ENCODE results near the gene THRAP3. TPM values are rescaled to one million over a fixed set of nuclear protein-coding genes. Genes with fewer than 3 reads are reported as not detected.

Gene THRAP3
- total and polyA plus RNA-seq, 9 of the 15 experiments (the other 6 are each of a cell fraction or from before 2014, with no cell fraction given): 66.2 to 135 (median 113) TPM

DNA sequence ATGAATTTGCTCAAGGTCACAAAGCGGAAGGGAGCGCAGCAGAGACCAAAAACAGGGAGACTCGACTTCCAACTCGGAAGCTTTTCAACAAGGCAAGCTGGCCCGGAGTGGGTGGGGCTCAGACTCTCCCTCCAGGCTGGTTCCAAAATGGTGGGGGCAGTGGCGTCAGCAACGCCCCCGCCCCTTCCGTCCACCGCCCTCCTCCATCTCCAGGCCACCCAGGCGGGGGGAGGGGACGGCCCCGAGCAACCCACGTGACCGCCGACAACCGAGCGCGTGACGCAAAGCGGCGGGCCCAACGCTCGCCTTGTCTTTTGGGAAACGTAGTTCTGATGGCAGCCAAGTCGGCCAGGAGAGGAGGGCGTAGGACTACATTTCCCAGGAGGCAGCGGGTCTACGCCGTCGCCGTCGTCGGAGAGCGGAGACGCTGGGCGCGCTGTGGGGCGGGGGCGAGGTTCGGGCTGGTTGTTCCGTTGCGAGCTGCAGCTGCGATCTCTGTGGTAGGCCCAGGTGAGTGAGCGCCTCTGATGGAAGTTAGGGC is at the start of gene THRAP3 (continued):
- TF ChIP-seq, protein P1, sequence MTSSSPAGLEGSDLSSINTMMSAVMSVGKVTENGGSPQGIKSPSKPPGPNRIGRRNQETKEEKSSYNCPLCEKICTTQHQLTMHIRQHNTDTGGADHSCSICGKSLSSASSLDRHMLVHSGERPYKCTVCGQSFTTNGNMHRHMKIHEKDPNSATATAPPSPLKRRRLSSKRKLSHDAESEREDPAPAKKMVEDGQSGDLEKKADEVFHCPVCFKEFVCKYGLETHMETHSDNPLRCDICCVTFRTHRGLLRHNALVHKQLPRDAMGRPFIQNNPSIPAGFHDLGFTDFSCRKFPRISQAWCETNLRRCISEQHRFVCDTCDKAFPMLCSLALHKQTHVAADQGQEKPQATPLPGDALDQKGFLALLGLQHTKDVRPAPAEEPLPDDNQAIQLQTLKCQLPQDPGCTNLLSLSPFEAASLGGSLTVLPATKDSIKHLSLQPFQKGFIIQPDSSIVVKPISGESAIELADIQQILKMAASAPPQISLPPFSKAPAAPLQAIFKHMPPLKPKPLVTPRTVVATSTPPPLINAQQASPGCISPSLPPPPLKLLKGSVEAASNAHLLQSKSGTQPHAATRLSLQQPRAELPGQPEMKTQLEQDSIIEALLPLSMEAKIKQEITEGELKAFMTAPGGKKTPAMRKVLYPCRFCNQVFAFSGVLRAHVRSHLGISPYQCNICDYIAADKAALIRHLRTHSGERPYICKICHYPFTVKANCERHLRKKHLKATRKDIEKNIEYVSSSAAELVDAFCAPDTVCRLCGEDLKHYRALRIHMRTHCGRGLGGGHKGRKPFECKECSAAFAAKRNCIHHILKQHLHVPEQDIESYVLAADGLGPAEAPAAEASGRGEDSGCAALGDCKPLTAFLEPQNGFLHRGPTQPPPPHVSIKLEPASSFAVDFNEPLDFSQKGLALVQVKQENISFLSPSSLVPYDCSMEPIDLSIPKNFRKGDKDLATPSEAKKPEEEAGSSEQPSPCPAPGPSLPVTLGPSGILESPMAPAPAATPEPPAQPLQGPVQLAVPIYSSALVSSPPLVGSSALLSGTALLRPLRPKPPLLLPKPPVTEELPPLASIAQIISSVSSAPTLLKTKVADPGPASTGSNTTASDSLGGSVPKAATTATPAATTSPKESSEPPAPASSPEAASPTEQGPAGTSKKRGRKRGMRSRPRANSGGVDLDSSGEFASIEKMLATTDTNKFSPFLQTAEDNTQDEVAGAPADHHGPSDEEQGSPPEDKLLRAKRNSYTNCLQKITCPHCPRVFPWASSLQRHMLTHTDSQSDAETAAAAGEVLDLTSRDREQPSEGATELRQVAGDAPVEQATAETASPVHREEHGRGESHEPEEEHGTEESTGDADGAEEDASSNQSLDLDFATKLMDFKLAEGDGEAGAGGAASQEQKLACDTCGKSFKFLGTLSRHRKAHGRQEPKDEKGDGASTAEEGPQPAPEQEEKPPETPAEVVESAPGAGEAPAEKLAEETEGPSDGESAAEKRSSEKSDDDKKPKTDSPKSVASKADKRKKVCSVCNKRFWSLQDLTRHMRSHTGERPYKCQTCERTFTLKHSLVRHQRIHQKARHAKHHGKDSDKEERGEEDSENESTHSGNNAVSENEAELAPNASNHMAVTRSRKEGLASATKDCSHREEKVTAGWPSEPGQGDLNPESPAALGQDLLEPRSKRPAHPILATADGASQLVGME (CRISPR knock-in tag; IDR thresholded peaks at IDR 0.05): no peak
- TF ChIP-seq MYBL2 (IDR thresholded peaks at IDR 0.05; ENCODE audit: low read depth): no peak
- no peak for TF ChIP-seq MYBL2 (CRISPR knock-in tag; IDR thresholded peaks at IDR 0.05; ENCODE audit: borderline replicate concordance)
- no peak for TF ChIP-seq ZNF77 (CRISPR knock-in tag; IDR thresholded peaks at IDR 0.05)
- TF ChIP-seq SMC3 (conservative IDR thresholded peaks at IDR 0.05; ENCODE audit: insufficient read depth, low read depth, low read length): no peak
- TF ChIP-seq, protein P2, sequence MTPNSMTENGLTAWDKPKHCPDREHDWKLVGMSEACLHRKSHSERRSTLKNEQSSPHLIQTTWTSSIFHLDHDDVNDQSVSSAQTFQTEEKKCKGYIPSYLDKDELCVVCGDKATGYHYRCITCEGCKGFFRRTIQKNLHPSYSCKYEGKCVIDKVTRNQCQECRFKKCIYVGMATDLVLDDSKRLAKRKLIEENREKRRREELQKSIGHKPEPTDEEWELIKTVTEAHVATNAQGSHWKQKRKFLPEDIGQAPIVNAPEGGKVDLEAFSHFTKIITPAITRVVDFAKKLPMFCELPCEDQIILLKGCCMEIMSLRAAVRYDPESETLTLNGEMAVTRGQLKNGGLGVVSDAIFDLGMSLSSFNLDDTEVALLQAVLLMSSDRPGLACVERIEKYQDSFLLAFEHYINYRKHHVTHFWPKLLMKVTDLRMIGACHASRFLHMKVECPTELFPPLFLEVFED (CRISPR knock-in tag; conservative IDR thresholded peaks at IDR 0.05): no peak
- TF ChIP-seq RNF2 (IDR thresholded peaks at IDR 0.05): peak; percentile 86
- no peak for TF ChIP-seq MCM3 (IDR thresholded peaks at IDR 0.05)
- TF ChIP-seq ZNF121 (CRISPR knock-in tag; conservative IDR thresholded peaks at IDR 0.05): no peak
- TF ChIP-seq LCOR (CRISPR knock-in tag; IDR thresholded peaks at IDR 0.05): peak; percentile 75; the same call in 1 of the 2 replicates
- no peak for TF ChIP-seq TEAD4 (IDR thresholded peaks at IDR 0.05; ENCODE audit: low read length)
- TF ChIP-seq TEAD4 (CRISPR knock-in tag; IDR thresholded peaks at IDR 0.05; ENCODE audit: borderline replicate concordance): no peak
- no peak; a peak in 1 of 4 replicates for TF ChIP-seq TRIM24 (IDR thresholded peaks at IDR 0.05)
- no peak for TF ChIP-seq ZC3H4 (CRISPR knock-in tag; IDR thresholded peaks at IDR 0.05; ENCODE audit: borderline replicate concordance)
- TF ChIP-seq, protein P3, sequence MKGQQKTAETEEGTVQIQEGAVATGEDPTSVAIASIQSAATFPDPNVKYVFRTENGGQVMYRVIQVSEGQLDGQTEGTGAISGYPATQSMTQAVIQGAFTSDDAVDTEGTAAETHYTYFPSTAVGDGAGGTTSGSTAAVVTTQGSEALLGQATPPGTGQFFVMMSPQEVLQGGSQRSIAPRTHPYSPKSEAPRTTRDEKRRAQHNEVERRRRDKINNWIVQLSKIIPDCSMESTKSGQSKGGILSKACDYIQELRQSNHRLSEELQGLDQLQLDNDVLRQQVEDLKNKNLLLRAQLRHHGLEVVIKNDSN (CRISPR knock-in tag; IDR thresholded peaks at IDR 0.05): peak; percentile 100
- TF ChIP-seq BMI1 (IDR thresholded peaks at IDR 0.05; ENCODE audit: low read length): no peak
- TF ChIP-seq, protein P4, sequence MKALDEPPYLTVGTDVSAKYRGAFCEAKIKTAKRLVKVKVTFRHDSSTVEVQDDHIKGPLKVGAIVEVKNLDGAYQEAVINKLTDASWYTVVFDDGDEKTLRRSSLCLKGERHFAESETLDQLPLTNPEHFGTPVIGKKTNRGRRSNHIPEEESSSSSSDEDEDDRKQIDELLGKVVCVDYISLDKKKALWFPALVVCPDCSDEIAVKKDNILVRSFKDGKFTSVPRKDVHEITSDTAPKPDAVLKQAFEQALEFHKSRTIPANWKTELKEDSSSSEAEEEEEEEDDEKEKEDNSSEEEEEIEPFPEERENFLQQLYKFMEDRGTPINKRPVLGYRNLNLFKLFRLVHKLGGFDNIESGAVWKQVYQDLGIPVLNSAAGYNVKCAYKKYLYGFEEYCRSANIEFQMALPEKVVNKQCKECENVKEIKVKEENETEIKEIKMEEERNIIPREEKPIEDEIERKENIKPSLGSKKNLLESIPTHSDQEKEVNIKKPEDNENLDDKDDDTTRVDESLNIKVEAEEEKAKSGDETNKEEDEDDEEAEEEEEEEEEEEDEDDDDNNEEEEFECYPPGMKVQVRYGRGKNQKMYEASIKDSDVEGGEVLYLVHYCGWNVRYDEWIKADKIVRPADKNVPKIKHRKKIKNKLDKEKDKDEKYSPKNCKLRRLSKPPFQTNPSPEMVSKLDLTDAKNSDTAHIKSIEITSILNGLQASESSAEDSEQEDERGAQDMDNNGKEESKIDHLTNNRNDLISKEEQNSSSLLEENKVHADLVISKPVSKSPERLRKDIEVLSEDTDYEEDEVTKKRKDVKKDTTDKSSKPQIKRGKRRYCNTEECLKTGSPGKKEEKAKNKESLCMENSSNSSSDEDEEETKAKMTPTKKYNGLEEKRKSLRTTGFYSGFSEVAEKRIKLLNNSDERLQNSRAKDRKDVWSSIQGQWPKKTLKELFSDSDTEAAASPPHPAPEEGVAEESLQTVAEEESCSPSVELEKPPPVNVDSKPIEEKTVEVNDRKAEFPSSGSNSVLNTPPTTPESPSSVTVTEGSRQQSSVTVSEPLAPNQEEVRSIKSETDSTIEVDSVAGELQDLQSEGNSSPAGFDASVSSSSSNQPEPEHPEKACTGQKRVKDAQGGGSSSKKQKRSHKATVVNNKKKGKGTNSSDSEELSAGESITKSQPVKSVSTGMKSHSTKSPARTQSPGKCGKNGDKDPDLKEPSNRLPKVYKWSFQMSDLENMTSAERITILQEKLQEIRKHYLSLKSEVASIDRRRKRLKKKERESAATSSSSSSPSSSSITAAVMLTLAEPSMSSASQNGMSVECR (CRISPR knock-in tag; IDR thresholded peaks at IDR 0.05): peak; percentile 39; the same call in 1 of the 2 replicates
- peak in 1 of 2 experiments; percentile 93; a peak in 2 of 4 replicates for TF ChIP-seq KDM4B (IDR thresholded peaks at IDR 0.05; ENCODE audit: borderline replicate concordance in 2 of 2, low read depth in 1 of 2)

Measured in K562 (cell line).